CMK (cell line): ENCODE measurements around the gene LRRFIP1.
"Not testable (repeated sequence)": the region's sequence is repeated elsewhere in the genome, so short reads cannot be mapped to it uniquely, and the experiment has no call there.

Source experiments
- DNase-seq: peaks from one replicate; pipeline ENCODE4 v3.0.0-alpha.2; 2010; ENCODE audit warnings: low read depth

LRRFIP1 gene, protein sequence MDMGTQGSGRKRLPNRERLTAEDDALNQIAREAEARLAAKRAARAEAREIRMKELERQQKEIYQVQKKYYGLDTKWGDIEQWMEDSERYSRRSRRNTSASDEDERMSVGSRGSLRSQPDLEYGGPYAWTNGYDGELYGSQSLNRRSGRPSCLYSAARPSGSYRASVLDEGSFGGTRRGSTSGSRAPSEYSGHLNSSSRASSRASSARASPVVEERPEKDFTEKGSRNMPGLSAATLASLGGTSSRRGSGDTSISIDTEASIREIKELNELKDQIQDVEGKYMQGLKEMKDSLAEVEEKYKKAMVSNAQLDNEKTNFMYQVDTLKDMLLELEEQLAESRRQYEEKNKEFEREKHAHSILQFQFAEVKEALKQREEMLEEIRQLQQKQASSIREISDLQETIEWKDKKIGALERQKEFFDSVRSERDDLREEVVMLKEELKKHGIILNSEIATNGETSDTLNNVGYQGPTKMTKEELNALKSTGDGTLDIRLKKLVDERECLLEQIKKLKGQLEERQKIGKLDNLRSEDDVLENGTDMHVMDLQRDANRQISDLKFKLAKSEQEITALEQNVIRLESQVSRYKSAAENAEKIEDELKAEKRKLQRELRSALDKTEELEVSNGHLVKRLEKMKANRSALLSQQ

GRCh38 chr2:237627441-237628246 lies at the start of gene LRRFIP1:
LRRFIP1 (plus strand) TSS chr2:237627587; CDS start chr2:237627645, 58 bp downstream.
- DNase-seq, result no peak

DNA sequence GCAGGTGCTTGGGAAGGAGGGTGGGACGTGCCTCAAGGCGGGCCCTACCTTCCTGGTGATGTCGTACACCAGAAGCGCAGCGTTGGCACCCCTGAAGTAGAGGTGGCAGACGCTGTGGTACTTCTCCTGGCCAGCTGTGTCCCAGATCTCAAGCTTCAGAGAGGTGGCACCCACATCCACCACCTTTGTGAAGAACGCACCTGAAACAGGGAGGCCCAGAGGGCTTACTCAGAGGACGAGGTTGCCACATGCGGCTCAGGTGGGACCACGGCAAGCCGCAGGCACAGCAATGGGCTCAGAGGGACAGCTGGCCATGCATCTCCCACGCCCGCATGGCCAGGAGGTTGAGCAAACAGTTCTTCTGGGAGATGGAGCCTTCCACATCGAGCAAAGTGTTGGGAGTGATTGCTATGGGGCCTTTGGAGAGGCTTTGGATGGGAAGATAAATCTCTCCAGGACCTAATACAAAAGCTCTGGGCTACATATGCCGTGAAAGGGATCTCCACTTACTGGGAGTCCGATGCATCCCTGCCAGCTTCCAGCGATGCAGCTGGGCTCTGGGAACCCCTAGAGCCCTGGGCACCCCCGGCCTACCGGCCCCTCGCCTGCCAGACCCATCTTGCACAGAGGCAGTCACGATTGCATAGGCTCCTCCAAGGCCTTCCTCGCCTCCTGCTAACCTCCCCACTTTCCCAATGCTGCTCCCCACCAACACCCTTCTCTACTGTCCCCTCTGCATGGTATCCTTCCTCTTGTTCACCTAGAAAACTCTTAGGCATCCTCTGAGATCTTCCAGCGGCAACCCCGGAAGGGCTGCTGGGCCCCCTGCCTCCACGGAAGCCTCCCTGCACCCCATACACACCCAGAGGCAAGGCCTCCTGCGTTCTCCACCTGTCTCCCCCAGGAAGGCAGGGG lies 49.2 kb upstream of the LRRFIP1 start:
- DNase-seq, result no peak

DNA sequence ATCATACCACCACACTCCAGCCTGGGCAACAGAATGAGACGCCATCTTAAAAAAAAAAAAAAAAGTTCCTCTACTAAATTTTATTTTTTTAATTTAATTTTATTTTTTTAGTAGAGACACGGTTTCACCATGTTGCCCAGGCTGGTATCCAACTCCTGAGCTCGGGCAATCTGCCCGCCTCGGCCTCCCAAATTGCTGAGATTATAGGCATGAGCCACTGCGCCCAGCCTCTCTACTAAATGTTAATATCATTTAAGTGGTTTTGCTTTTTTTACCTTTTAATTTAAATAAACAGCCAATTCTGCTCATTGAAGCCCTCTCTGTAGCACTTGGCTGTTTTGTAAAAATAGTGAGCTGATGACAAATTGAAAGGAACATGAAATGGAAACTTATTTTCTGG lies 46.1 kb upstream of the LRRFIP1 start:
- no peak for DNase-seq

DNA sequence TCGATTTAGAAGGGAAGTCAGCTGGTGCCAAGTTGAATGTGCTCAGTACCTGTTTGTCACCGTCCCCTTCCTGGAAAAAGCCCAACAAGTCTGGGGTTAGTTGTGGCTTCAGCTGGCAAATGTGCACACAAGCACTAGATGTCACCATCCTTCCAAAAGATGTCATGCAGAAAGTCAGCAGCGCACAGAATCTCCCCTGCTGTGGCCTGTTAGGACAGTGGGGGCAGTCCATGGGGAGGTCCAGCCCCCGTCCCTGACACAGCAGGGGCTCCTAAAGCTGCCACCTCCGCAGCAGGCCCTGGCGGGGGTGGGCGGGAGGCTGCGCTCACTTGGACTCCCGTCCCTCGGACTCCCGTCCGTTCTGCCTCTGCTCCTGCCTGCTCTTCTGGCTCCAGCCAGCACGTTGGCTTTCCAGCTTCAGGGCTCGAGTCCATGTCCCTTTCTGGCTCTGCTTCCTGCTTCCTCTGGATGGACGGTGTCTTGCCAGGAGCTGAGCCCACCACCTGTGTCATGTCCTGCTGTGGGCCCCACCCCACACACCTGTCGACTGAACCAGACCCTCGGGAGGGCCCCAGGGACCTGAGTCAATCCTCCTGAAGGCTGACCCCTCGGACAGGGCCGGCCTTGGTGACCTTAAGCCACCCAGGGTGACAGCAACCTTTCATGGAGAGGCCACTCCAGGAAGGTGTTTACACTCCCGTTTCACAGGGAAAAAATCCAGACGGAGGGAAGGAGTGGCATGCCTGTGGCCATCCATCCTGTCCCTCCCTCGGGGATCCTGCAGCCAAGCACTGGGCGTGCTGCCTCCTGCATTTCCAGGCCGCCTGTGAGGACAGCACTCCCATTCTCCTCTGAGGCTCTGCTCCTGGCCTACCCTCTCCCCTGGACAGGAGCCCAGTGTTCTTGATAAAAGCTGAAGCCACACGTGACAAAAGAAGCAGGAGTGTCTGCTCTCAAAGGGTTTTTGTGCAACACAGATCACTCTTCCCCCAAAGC lies 45.3 kb upstream of the LRRFIP1 start:
- no peak for DNase-seq

GRCh38 chr2:237583385-237584295 lies 43.7 kb upstream of the LRRFIP1 start:
- DNase-seq, result no peak

DNA sequence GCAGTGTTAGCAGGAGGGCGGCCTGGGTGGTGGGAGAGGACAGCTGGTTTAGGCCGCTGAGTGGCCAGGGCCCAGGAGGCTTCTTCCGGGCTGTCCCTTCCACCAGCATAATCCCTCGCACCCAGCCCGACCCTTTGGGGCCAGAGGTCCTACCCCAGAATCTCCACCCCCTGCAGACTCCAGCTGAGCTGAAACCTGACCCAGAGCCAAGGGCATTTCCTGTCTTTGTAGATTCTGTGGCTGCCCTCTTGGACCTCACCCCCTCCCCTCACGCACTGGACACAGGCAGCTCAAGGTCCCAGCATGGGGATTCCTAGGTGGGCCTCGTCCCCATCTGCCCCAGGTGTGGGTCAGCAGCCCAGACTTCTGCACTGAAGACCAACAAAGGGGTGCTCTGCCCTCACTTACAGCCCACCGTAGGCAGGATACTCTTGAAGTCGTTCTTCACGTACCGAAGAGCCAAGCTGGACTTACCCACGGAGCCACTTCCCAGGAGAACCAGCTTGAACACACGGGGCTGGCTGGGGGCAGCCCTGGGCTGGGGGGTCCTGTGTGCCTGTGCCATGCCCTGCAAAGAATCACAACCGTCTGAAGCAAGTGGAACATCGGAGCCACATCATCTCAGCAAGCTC lies 41.7 kb upstream of the LRRFIP1 start:
- DNase-seq, result no peak

GRCh38 chr2:237588044-237588696 lies 39.2 kb upstream of the LRRFIP1 start:
- DNase-seq, result no peak

DNA sequence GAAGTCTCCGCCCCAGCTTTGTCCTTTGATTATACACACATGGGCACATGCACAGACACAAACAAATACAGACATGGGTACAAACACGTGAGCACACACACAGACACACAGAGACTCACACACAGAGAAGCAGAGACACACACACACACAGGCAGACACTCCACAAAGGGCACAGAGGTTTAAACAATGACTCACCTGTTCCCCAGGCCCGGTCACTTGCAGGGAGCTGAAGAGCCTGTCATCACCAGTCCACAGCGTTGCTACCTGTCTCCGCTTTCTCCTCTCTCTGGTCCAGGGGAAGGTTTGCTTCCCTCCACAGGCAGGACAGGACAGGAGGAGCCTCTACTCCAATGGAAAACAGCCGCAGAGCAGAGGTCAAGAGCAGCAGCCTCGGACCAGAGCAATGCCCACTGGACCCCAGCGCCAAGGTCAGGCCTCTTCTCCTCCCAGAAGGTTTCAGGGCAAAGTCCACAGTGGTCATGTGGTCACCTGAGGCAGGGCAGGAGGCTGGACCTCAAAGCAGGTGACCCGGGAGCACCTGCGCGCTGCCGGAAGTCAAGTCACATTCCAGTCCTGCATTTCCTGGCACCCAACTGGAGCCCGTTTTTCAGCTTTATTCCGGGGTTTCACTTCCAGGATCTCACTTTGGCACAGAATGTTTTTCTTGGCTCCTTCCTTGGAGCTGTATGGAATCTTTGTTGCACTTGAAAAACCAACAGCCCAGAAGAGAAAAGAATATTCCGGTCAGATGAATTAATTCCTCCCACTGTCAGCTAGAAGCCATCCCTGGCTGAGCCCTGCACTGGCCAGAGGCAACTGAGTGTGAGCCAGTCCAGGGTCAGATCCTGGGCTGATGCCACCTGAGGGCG lies 36.9 kb upstream of the LRRFIP1 start, which contains the start of gene RAB17:
Gene RAB17, minus strand, starts transcription at position 463 of the 869 bp plus-strand sequence. CDS start 4,580 bp downstream, outside the sequence.
- no peak for DNase-seq

DNA sequence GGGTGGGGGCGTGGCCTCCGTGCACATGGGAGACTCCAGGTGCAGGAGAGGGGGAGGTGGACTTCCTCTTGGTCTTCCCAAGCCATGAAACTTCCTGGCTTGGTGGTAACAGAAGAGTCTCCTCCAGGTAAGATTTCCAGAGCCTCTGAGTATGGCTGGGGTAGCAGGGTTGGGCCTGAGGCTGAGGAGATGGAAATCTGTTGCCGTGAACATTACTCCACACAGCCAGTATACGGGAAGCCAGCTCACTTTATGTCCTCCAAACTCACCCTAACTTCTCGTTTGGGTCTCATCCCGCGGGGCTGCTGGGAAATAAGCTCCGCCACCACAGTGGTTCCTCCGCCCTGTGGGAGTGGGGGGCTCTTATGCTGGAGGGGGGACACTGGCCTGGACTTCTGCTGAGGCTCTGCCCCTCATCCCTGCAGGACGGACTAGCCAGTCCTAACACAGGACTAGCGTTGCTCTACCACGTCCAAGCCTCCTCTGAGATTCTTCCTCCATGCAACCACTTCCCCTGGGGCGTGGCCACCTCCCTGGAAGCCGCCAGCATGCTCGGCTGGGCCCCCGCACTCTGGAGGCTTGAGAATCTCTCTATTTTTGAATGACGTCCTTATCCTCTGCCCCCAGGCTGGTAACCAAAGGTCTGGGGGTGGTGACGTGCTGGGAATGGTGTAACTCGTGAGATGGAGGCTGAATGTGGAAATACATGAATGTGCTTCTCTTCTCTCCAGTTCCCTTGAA lies 36.1 kb upstream of the LRRFIP1 start:
- no peak for DNase-seq

- DNase-seq, result no peak
Measured at GRCh38 chr2:237592425-237592980, 34.9 kb upstream of the LRRFIP1 start.

- DNase-seq, result no peak
Measured at GRCh38 chr2:237593036-237593435, 34.4 kb upstream of the LRRFIP1 start.

- DNase-seq, result no peak
Measured at GRCh38 chr2:237593596-237594320, 33.6 kb upstream of the LRRFIP1 start.

- no peak for DNase-seq
Measured at GRCh38 chr2:237594514-237594871, 32.9 kb upstream of the LRRFIP1 start.

DNA sequence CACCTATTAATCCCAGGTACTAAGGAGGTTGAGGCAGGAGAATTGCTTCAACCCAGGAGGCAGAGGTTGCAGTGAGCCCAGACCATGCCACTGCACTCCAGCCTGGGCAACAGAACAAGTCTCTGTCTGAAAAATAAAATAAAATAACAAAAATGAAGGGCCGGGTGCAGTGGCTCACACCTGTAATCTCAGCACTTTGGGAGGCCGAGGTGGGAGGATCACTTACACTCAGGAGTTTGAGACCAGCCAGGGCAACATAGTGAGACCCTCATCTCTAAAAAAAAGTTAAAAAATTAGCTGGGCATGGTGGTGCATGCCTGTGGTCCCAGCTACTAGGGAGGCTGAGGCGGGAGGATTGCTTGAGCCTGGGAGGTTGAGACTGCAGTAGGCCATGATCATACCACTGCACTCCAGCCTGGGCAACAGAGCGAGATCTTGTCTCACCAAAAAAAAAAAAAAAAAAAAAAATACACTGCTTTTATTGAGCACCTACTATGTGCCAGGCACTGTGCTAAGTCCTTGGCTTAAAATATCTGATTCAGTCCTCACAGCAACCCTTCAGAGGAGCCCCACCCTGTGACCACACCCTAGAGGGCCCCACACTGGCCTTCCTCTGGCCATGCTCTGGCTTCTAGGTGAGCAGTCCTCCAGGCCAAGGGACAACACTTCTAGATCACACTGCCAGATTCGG lies 31.4 kb upstream of the LRRFIP1 start:
- not testable (repeated sequence) for DNase-seq
